ENCODE data around the gene SPC24.
A peak's percentile ranks its signal among the peaks of the same experiment; 100 is the strongest.

The SPC24 gene

DNA sequence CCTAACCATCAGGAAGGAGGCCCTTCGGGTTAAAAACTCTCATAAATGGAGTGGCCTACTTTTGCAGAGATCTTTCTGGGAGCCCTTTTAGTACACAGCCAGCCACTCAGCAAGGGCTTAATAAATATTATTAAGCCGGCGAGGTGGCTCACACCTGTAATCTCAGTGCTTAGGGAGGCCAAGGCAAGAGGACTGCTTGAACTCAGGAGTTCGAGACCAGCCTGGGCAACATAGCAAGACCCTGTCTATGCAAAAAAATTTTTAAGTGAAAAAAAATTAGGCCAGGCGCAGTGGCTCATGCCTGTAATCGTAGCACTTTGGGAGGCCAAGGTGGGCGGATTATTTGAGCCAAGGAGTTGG lies 42.6 kb upstream of the SPC24 start:
- ChIA-PET CTCF (interaction anchor here (0.9 kb wide), 1 partner anchor 16 kb away, joined by 3 read pairs; no protein-coding TSS in a partner anchor), POLR2A (interaction anchor here (0.6 to 1.2 kb wide), 3 partner anchors 10 to 59 kb away, joined by 3 to 4 read pairs (median 3); no protein-coding TSS in a partner anchor)

GRCh38 chr19:11197291-11198174 lies 42.0 kb upstream of the SPC24 start, which contains the start of gene KANK2:
KANK2 (minus strand) TSS chr19:11197545; CDS start chr19:11194511, 3,034 bp downstream.
- POLR2A ChIA-PET = interaction anchor here (0.6 to 1.2 kb wide), 3 partner anchors 9 to 59 kb away, joined by 3 to 4 read pairs (median 3); no protein-coding TSS in a partner anchor
- DNase-seq (ENCODE audit: extremely low spot score) = peak; percentile 97
- CTCF ChIA-PET = interaction anchor here (0.9 kb wide), 1 partner anchor 15 kb away, joined by 3 read pairs; no protein-coding TSS in a partner anchor
- no peak for TF ChIP-seq SUZ12 (IDR thresholded peaks at IDR 0.05)

More for the DNA sequence above, 42.6 kb upstream of the SPC24 start:
- DNase-seq (ENCODE audit: extremely low spot score) = no peak
- TF ChIP-seq LEF1 (IDR thresholded peaks at IDR 0.05; ENCODE audit: borderline replicate concordance) = no peak
- TF ChIP-seq SUZ12 (IDR thresholded peaks at IDR 0.05) = no peak
- no peak for TF ChIP-seq FOXK2 (IDR thresholded peaks at IDR 0.05)
- TF ChIP-seq ELF4 (IDR thresholded peaks at IDR 0.05) = no peak
- TF ChIP-seq FOXA1 (IDR thresholded peaks at IDR 0.05) = no peak
- no peak for TF ChIP-seq ZNF384 (IDR thresholded peaks at IDR 0.05)
- TF ChIP-seq FOXM1 (IDR thresholded peaks at IDR 0.05; ENCODE audit: borderline replicate concordance) = no peak
- no peak for TF ChIP-seq TARDBP (IDR thresholded peaks at IDR 0.05)

DNA sequence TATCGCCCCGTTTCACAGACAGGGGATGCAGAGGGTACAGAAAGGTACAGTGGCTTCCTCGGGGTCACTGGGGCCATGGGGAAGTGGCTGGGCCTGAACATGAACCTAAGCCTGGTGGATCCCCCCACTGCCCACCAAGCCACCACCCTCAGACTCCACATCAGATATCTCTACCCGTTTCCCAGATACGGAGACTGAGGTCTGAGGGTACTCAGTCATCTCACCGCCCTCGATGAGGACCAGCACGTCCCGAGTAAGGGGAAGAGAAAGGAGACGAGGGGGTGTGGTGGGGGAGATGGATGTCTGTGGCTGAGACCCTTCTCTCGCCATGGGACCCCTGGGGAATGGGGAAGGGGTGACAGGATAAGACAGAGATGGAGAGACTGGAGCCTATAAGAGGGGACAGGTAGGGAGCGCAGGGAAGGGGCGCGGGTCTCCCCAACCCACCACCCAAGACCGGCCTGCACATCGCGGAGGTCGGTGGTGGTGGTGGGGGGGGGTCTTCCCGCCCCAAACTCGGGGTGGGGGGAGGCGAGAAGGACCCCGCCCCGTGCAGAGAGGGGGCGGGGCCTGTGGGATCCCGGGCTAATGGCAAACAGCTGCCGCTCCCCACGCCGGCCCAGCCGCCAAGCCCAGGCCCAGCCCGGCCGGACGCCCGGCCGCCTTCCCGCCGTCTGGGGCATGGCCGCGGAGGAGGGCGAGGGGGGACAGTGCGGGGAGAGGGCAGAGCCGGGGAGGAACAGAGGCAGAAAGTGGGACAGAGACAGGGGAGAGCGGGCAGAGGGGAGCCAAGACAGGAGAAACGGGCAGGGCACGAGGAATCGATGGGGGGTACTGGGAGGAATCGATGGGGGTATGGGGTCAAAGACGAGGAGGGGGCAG lies 41.1 kb upstream of the SPC24 start:
- peak; percentile 44 for DNase-seq (ENCODE audit: extremely low spot score)
- ChIA-PET CTCF (interaction anchor here (0.7 kb wide), 1 partner anchor 12 kb away, joined by 4 read pairs; no protein-coding TSS in a partner anchor), POLR2A (no interaction called here)
- TF ChIP-seq HDGF (IDR thresholded peaks at IDR 0.05; ENCODE audit: borderline replicate concordance) = no peak
- TF ChIP-seq FOXA1 (IDR thresholded peaks at IDR 0.05) = no peak
- no peak for TF ChIP-seq CTBP1 (IDR thresholded peaks at IDR 0.05; ENCODE audit: borderline replicate concordance)
- no peak for TF ChIP-seq ZNF384 (IDR thresholded peaks at IDR 0.05)
- no peak for TF ChIP-seq FOXM1 (IDR thresholded peaks at IDR 0.05; ENCODE audit: borderline replicate concordance)
- TF ChIP-seq SP1 (IDR thresholded peaks at IDR 0.05) = no peak
- TF ChIP-seq L3MBTL2 (conservative IDR thresholded peaks at IDR 0.05) = no peak; the same call in 1 of the 2 replicates
- TF ChIP-seq BHLHE40 (IDR thresholded peaks at IDR 0.05; ENCODE audit: borderline replicate concordance) = no peak
- TF ChIP-seq NFRKB (IDR thresholded peaks at IDR 0.05) = no peak
- TF ChIP-seq TARDBP (IDR thresholded peaks at IDR 0.05) = no peak
- no peak for TF ChIP-seq FOXK2 (IDR thresholded peaks at IDR 0.05)
- no peak for TF ChIP-seq PKNOX1 (IDR thresholded peaks at IDR 0.05)
- TF ChIP-seq ARNT (IDR thresholded peaks at IDR 0.05) = no peak
- TF ChIP-seq LEF1 (IDR thresholded peaks at IDR 0.05; ENCODE audit: borderline replicate concordance) = no peak
- no peak for TF ChIP-seq ELF4 (IDR thresholded peaks at IDR 0.05)
- no peak for TF ChIP-seq SUZ12 (IDR thresholded peaks at IDR 0.05)

- no peak for TF ChIP-seq L3MBTL2 (conservative IDR thresholded peaks at IDR 0.05)
- no peak for TF ChIP-seq NFRKB (IDR thresholded peaks at IDR 0.05)
- TF ChIP-seq CTBP1 (IDR thresholded peaks at IDR 0.05; ENCODE audit: borderline replicate concordance) = no peak
- no peak for TF ChIP-seq FOXM1 (IDR thresholded peaks at IDR 0.05; ENCODE audit: borderline replicate concordance)
- no peak for TF ChIP-seq ZNF384 (IDR thresholded peaks at IDR 0.05)
- CTCF ChIA-PET = interaction anchor here (0.7 kb wide), 1 partner anchor 11 kb away, joined by 4 read pairs; no protein-coding TSS in a partner anchor
- no peak for DNase-seq (ENCODE audit: extremely low spot score)
- POLR2A ChIA-PET = no interaction called here
These were observed 40.1 kb upstream of the SPC24 start for GRCh38 chr19:11195681-11196080.

- CTCF ChIA-PET = no interaction called here
- no peak for DNase-seq (ENCODE audit: extremely low spot score)
- no peak for TF ChIP-seq PKNOX1 (IDR thresholded peaks at IDR 0.05)
- no peak for TF ChIP-seq SUZ12 (IDR thresholded peaks at IDR 0.05)
- no peak for TF ChIP-seq FOXM1 (IDR thresholded peaks at IDR 0.05; ENCODE audit: borderline replicate concordance)
- no peak for TF ChIP-seq LEF1 (IDR thresholded peaks at IDR 0.05; ENCODE audit: borderline replicate concordance)
- TF ChIP-seq CTBP1 (IDR thresholded peaks at IDR 0.05; ENCODE audit: borderline replicate concordance) = no peak
- POLR2A ChIA-PET = no interaction called here
These were observed 39.3 kb upstream of the SPC24 start for GRCh38 chr19:11194656-11195558.

- TF ChIP-seq SP1 (IDR thresholded peaks at IDR 0.05) = no peak
- no peak for TF ChIP-seq BHLHE40 (IDR thresholded peaks at IDR 0.05; ENCODE audit: borderline replicate concordance)
- no peak for TF ChIP-seq ELF4 (IDR thresholded peaks at IDR 0.05)
- no peak for TF ChIP-seq ZNF384 (IDR thresholded peaks at IDR 0.05)
- DNase-seq (ENCODE audit: extremely low spot score) = no peak
- CTCF ChIA-PET = no interaction called here
- POLR2A ChIA-PET = no interaction called here
These were observed 38.6 kb upstream of the SPC24 start for GRCh38 chr19:11194173-11194572.
